GM12878 (cell line): ENCODE measurements around the gene MCRIP2. TPM values are rescaled to one million over a fixed set of nuclear protein-coding genes. Genes with fewer than 3 reads are reported as not detected.
"Not testable (repeated sequence)": the region's sequence is repeated elsewhere in the genome, so short reads cannot be mapped to it uniquely, and the experiment has no call there.

ENCODE experiments used
- ATAC-seq: fragments of 200-7000 bp; cut with Tn5 transposase; 3 replicates; pipeline ENCODE4 v1.9.1; 2020; ENCODE audit warnings: mild to moderate bottlenecking, moderate library complexity
- BruUV-seq: library from RNA; stranded (reverse); fragments of 400-500 nt; replicated peaks from 2 replicates; lab custom pipeline; 2021; lab: Mats Ljungman, UMichigan
- CTCF ChIA-PET: fragments of 300-600 bp; sonication (Branson Sonifier 250); formaldehyde crosslinking; extraction: SDS; loops from one replicate; lab custom pipeline; 2021; ENCODE audit warnings: inconsistent platforms; lab: Yijun Ruan, JAX
- POLR2A ChIA-PET: fragments of 350-600 bp; formaldehyde crosslinking; extraction: SDS; loops from one replicate; lab custom pipeline; 2021; ENCODE audit warnings: inconsistent platforms; lab: Charles Lee
- RAD21 ChIA-PET: fragments of 300-600 bp; sonication (Branson Sonifier 250); formaldehyde crosslinking; loops from one replicate; lab custom pipeline; 2023; ENCODE audit warnings: antibody characterized with exemption; ENCODE audit not compliant: unreplicated experiment; lab: Charles Lee
- SMC1A ChIA-PET: fragments of 300-600 bp; sonication (Branson Sonifier 250); formaldehyde crosslinking; loops from one replicate; lab custom pipeline; 2023; ENCODE audit not compliant: unreplicated experiment, uncharacterized antibody; lab: Charles Lee
- DNase-seq: peaks from one replicate; pipeline ENCODE4 v3.0.0-alpha.2; 2011; ENCODE audit warnings: low read depth, low spot score
- FAIRE-seq: peaks from 3 replicates; lab custom pipeline; 2011; peaks lifted over from hg19 to GRCh38; lab: Jason Lieb, UNC
- H2AFZ ChIP-seq: 2 replicates; pipeline ENCODE4 v1.6.0; 2011; ENCODE audit warnings: low read depth, low read length, control low read depth; ENCODE audit not compliant: control insufficient read depth
- H3K27ac ChIP-seq: 2 replicates; pipeline ENCODE4 v1.5.1; 2011; ENCODE audit warnings: control low read depth; ENCODE audit not compliant: control insufficient read depth, insufficient read depth
- H3K27me3 ChIP-seq, 2 experiments: replicated peaks in 1 of 2; 2 replicates each; pipeline versions ENCODE4 v1.6.0 to v1.6.1; 2011; ENCODE audit warnings: low read length in 1 of 2; ENCODE audit not compliant: control insufficient read depth in 2 of 2, insufficient read depth in 2 of 2
- H3K36me3 ChIP-seq, 2 experiments: 2 replicates each; pipeline ENCODE4 v1.5.1; 2011; ENCODE audit warnings: low read length in 1 of 2; ENCODE audit not compliant: control insufficient read depth in 2 of 2, insufficient read depth in 2 of 2
- H3K4me1 ChIP-seq: 2 replicates; pipeline ENCODE4 v1.6.1; 2011; ENCODE audit warnings: mild to moderate bottlenecking, low read length, moderate library complexity, mixed read lengths; ENCODE audit not compliant: control insufficient read depth, insufficient read depth
- H3K4me2 ChIP-seq: 2 replicates; pipeline ENCODE4 v1.6.0; 2011; ENCODE audit warnings: control low read depth; ENCODE audit not compliant: control insufficient read depth, insufficient read depth
- H3K4me3 ChIP-seq: fragments of 200-600 bp; sonication (generic); 2 replicates; pipeline ENCODE4 v1.5.1; 2016
- H3K79me2 ChIP-seq: 2 replicates; pipeline ENCODE4 v1.6.0; 2011; ENCODE audit warnings: low read length; ENCODE audit not compliant: control insufficient read depth, insufficient read depth
- H3K9ac ChIP-seq: 2 replicates; pipeline ENCODE4 v1.8.0; 2011; ENCODE audit warnings: low read length, control low read depth, mixed read lengths; ENCODE audit not compliant: control insufficient read depth, insufficient read depth
- H3K9me3 ChIP-seq: replicated peaks from 3 replicates; pipeline ENCODE4 v1.5.1; 2011; ENCODE audit warnings: mild to moderate bottlenecking, low read length; ENCODE audit not compliant: control insufficient read depth, insufficient read depth
- H4K20me1 ChIP-seq: 2 replicates; pipeline ENCODE4 v1.6.0; 2011; ENCODE audit not compliant: control insufficient read depth, insufficient read depth
- IRF5 ChIP-seq: fragments of 450-650 bp; IDR thresholded peaks from 2 replicates; pipeline ENCODE4 v1.6.1; 2017; ENCODE audit warnings: borderline replicate concordance
- POLR2AphosphoS2 ChIP-seq: IDR thresholded peaks from 2 replicates; pipeline ENCODE4 v1.6.1; 2011; ENCODE audit warnings: low read depth, mild to moderate bottlenecking, low read length, improper control_type of control experiment, moderate library complexity
- RB1 ChIP-seq: fragments of 450-650 bp; formaldehyde crosslinking; IDR thresholded peaks from 2 replicates; pipeline ENCODE4 v1.6.1; 2017; ENCODE audit warnings: mild to moderate bottlenecking, borderline replicate concordance
- SUZ12 ChIP-seq: fragments of 200-600 bp; sonication (generic); IDR thresholded peaks from one replicate; pipeline ENCODE4 v1.6.1; 2018; ENCODE audit warnings: antibody characterized with exemption, mild to moderate bottlenecking; ENCODE audit not compliant: unreplicated experiment
- TARDBP ChIP-seq: IDR thresholded peaks from 2 replicates; pipeline ENCODE4 v1.6.1; 2016; ENCODE audit warnings: borderline replicate concordance
- WGBS: methylation state at CpG from one replicate; pipeline ENCODE4 v1.1.6; 2016; ENCODE audit warnings: low lambda C conversion rate; ENCODE audit not compliant: insufficient replicate concordance, insufficient coverage; ENCODE audit errors: missing lambda C conversion rate; 5-methylcytosine and 5-hydroxymethylcytosine counted together
- in situ Hi-C: fragments of 300-500 bp; cut with MboI; formaldehyde crosslinking; loops from 9 replicates; pipeline ENCODE4 v1.14.3; 2018; ENCODE audit warnings: mixed read lengths
- intact Hi-C: fragments of 100-400 bp; cut with micrococcal nuclease; formaldehyde crosslinking; loops from one replicate; pipeline ENCODE4 v1.14.2; 2022; ENCODE audit not compliant: unreplicated experiment
- polyA plus RNA-seq, 11 experiments: library from polyadenylated mRNA; depleted of rRNA in 4 of 11; unstranded in 6 of 11; stranded (reverse) in 5 of 11; fragments of >200 nt; fragmentation: Nextera tagmentation in 4 of 11; fragmentation: Illumina TruSeq in 1 of 11; extraction: Ambion mirVana in 4 of 11; extraction: Trizol in 1 of 11; gene quantifications; 1 replicate in 1 of 11; 2 replicates in 10 of 11; pipeline versions ENCODE4 v1.2.1 to v1.2.3, GENCODE V29; 2011 to 2016; ENCODE audit warnings: inconsistent platforms in 2 of 11, missing spikeins in 2 of 11, low read depth in 1 of 11
- total RNA-seq, 4 experiments: library from RNA; depleted of rRNA in 3 of 4; stranded (reverse); fragments of >200 nt in 3 of 4; fragmentation: Illumina TruSeq in 1 of 4; extraction: Trizol in 1 of 4; gene quantifications; 2 replicates each; pipeline versions ENCODE4 v1.2.1 to v1.2.3, GENCODE V29; 2013 to 2021
- TF ChIP-seq, protein P1 (sequence below): IDR thresholded peaks from 2 replicates; pipeline ENCODE4 v1.6.1; 2011; ENCODE audit warnings: borderline replicate concordance, low read depth, mild to moderate bottlenecking, moderate library complexity, low read length; ENCODE audit not compliant: insufficient read depth, poor library complexity, severe bottlenecking
- TF ChIP-seq, protein P2 (sequence below), 3 experiments: IDR thresholded peaks in 2 of 3; conservative IDR thresholded peaks in 1 of 3; 2 replicates each; pipeline ENCODE4 v1.5.1; 2011; ENCODE audit warnings: low read depth in 3 of 3, low read length in 3 of 3, mild to moderate bottlenecking in 3 of 3, control low read depth in 2 of 3, moderate library complexity in 2 of 3, inconsistent platforms in 1 of 3, mixed read lengths in 1 of 3; ENCODE audit not compliant: control insufficient read depth in 2 of 3, insufficient read depth in 1 of 3; ENCODE audit errors: extremely low read depth in 1 of 3

MCRIP2 gene
- total and polyA plus RNA-seq, 10 of the 15 experiments (the other 5 are each of a cell fraction or from before 2014, with no cell fraction given) = 0.19 to 93.1 (median 57.9) TPM

GRCh38 chr16:597655-598054, 44.0 kb upstream of the MCRIP2 start:
- FAIRE-seq, H2AFZ ChIP-seq, POLR2A ChIA-PET, CTCF ChIA-PET, H3K9me3 ChIP-seq, H3K4me2 ChIP-seq, DNase-seq, H4K20me1 ChIP-seq, H3K27me3 ChIP-seq, H3K4me3 ChIP-seq, SMC1A ChIA-PET, BruUV-seq, in situ Hi-C loops, H3K79me2 ChIP-seq, H3K9ac ChIP-seq, intact Hi-C loops, ATAC-seq, H3K4me1 ChIP-seq, H3K36me3 ChIP-seq, H3K27ac ChIP-seq, RAD21 ChIA-PET: not testable (repeated sequence)
- 90% methylated on average over 5 of the region's 7 CpGs for WGBS

- Histone ChIP-seq H3K9me3 (no peaks in the 10 kb centered on the region; the same call in 2 of the 3 replicates), H4K20me1 (no peaks in the 10 kb centered on the region), H3K4me2 (no peak overlapping the region), H3K27ac (no peak overlapping the region), H3K79me2 (no peaks in the 10 kb centered on the region), H3K27me3 (no peaks in the 10 kb centered on the region), H3K4me1 (no peaks in the 10 kb centered on the region; the same call in 1 of the 2 replicates), H3K36me3 (peaks cover 0 to 4% of the 10 kb centered on the region in 2 experiments; a peak in 2 of 4 replicates), H2AFZ (no peak overlapping the region), H3K4me3 (no peak overlapping the region), H3K9ac (no peak overlapping the region)
- ChIA-PET POLR2A (no interaction called here), SMC1A (no interaction called here), RAD21 (no interaction called here), CTCF (interaction anchor here (0.5 to 2.0 kb wide), 2 partner anchors 73 to 376 kb away, joined by 3 to 5 read pairs; no protein-coding TSS in a partner anchor)
- 97% methylated on average over 41 of the region's 43 CpGs for WGBS
- FAIRE-seq = no peak
- in situ Hi-C loops (no loop called here), intact Hi-C loops (no loop called here)
- no peak for ATAC-seq
- DNase-seq = no peak
- BruUV-seq = no TSS peak
- TF ChIP-seq, protein P1, sequence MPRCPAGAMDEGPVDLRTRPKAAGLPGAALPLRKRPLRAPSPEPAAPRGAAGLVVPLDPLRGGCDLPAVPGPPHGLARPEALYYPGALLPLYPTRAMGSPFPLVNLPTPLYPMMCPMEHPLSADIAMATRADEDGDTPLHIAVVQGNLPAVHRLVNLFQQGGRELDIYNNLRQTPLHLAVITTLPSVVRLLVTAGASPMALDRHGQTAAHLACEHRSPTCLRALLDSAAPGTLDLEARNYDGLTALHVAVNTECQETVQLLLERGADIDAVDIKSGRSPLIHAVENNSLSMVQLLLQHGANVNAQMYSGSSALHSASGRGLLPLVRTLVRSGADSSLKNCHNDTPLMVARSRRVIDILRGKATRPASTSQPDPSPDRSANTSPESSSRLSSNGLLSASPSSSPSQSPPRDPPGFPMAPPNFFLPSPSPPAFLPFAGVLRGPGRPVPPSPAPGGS = no peak
- TF ChIP-seq RB1 (no peak), POLR2AphosphoS2 (no peak), IRF5 (no peak), TARDBP (no peak), SUZ12 (no peak)
- TF ChIP-seq, protein P2, sequence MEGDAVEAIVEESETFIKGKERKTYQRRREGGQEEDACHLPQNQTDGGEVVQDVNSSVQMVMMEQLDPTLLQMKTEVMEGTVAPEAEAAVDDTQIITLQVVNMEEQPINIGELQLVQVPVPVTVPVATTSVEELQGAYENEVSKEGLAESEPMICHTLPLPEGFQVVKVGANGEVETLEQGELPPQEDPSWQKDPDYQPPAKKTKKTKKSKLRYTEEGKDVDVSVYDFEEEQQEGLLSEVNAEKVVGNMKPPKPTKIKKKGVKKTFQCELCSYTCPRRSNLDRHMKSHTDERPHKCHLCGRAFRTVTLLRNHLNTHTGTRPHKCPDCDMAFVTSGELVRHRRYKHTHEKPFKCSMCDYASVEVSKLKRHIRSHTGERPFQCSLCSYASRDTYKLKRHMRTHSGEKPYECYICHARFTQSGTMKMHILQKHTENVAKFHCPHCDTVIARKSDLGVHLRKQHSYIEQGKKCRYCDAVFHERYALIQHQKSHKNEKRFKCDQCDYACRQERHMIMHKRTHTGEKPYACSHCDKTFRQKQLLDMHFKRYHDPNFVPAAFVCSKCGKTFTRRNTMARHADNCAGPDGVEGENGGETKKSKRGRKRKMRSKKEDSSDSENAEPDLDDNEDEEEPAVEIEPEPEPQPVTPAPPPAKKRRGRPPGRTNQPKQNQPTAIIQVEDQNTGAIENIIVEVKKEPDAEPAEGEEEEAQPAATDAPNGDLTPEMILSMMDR (IDR thresholded peaks at IDR 0.05 in 2 of 3, conservative IDR thresholded peaks at IDR 0.05 in 1 of 3; ENCODE audit: control insufficient read depth in 2 of 3, extremely low read depth in 1 of 3, insufficient read depth in 1 of 3, low read depth in 3 of 3, low read length in 3 of 3) = no peak
These were observed 42.5 kb upstream of the MCRIP2 start for GRCh38 chr16:598823-599739.
